B cell (primary cell): ENCODE data around the gene SPECC1. TPM values are rescaled to one million over a fixed set of nuclear protein-coding genes. Genes with fewer than 3 reads are reported as not detected.

ENCODE experiments used
- ATAC-seq: fragments of 200-7000 bp; cut with Tn5 transposase; one replicate; pipeline ENCODE4 v1.10.0; 2021; ENCODE audit warnings: low read depth, mild to moderate bottlenecking, moderate number of reproducible peaks, moderate library complexity
- CTCF ChIA-PET: fragments of 350-600 bp; sonication (Branson Sonifier 250); formaldehyde crosslinking; loops from one replicate; lab custom pipeline; 2021; ENCODE audit warnings: antibody characterized with exemption, inconsistent platforms; lab: Charles Lee
- POLR2A ChIA-PET: fragments of 350-600 bp; sonication (Branson Sonifier 250); formaldehyde crosslinking; loops from one replicate; lab custom pipeline; 2021; ENCODE audit warnings: antibody characterized with exemption; lab: Charles Lee
- DNase-seq: peaks from one replicate; pipeline ENCODE4 v3.0.0; 2013
- H2AFZ ChIP-seq: 2 replicates; pipeline ENCODE4 v1.6.1; 2012; ENCODE audit warnings: mild to moderate bottlenecking, low read depth, low read length; ENCODE audit not compliant: insufficient read depth, poor library complexity, severe bottlenecking
- H3K27ac ChIP-seq, 2 donors: 1 replicate in 1 of 2; 2 replicates in 1 of 2; pipeline ENCODE4 v1.5.1; 2012 to 2013; ENCODE audit warnings: low read length in 2 of 2, mild to moderate bottlenecking in 2 of 2, moderate library complexity in 1 of 2
- H3K27me3 ChIP-seq, 4 experiments: fragments of 200-600 bp in 1 of 4; sonication (generic) in 1 of 4; replicated peaks in 1 of 4; 1 replicate in 2 of 4; 2 replicates in 2 of 4; pipeline versions ENCODE4 v1.6.1 to v1.7.0; 2013 to 2016; ENCODE audit warnings: low read length in 3 of 4, mild to moderate bottlenecking in 2 of 4, mixed read lengths in 1 of 4, moderate library complexity in 1 of 4; ENCODE audit not compliant: insufficient read depth in 4 of 4, control insufficient read depth in 3 of 4; ENCODE audit errors: control extremely low read depth in 1 of 4
- H3K36me3 ChIP-seq, 2 experiments: replicated peaks in 1 of 2; 1 replicate in 1 of 2; 2 replicates in 1 of 2; pipeline versions ENCODE4 v1.6.1 to v1.7.1; 2013; ENCODE audit warnings: low read length in 1 of 2; ENCODE audit not compliant: insufficient read depth in 2 of 2, control insufficient read depth in 1 of 2; ENCODE audit errors: control extremely low read depth in 1 of 2, extremely low read depth in 1 of 2
- H3K4me1 ChIP-seq, 2 donors: fragments of 200-600 bp in 1 of 2; sonication (generic) in 1 of 2; 1 replicate in 1 of 2; 2 replicates in 1 of 2; pipeline versions ENCODE4 v1.5.1 to v1.6.1; 2013 to 2017; ENCODE audit warnings: low read length in 2 of 2; ENCODE audit not compliant: control insufficient read depth in 2 of 2, insufficient read depth in 2 of 2
- H3K4me2 ChIP-seq: replicated peaks from 2 replicates; pipeline ENCODE3; 2012; ENCODE audit warnings: mild to moderate bottlenecking, low read depth, low read length; ENCODE audit not compliant: poor library complexity, severe bottlenecking
- H3K4me3 ChIP-seq, 5 experiments: fragments of 200-600 bp in 1 of 5; sonication (generic) in 1 of 5; 1 replicate in 3 of 5; 2 replicates in 2 of 5; pipeline versions ENCODE4 v1.5.1 to v1.7.0; 2011 to 2016; ENCODE audit warnings: low read length in 4 of 5, mild to moderate bottlenecking in 4 of 5, low read depth in 2 of 5, control low read depth in 1 of 5, moderate library complexity in 1 of 5; ENCODE audit not compliant: insufficient read depth in 1 of 5; ENCODE audit errors: control extremely low read depth in 1 of 5, extremely low read depth in 1 of 5
- H3K79me2 ChIP-seq: fragments of 200-600 bp; sonication (generic); one replicate; pipeline ENCODE4 v1.6.0; 2016; ENCODE audit warnings: low read length; ENCODE audit not compliant: control insufficient read depth, insufficient read depth
- H3K9ac ChIP-seq: fragments of 200-600 bp; sonication (generic); 2 replicates; pipeline ENCODE4 v1.6.1; 2017; ENCODE audit warnings: mild to moderate bottlenecking, low read length, moderate library complexity
- H3K9me3 ChIP-seq, 3 donors: one replicate each; pipeline versions ENCODE4 v1.6.1 to v1.7.1; 2013; ENCODE audit warnings: low read length in 2 of 3; ENCODE audit not compliant: control insufficient read depth in 2 of 3, insufficient read depth in 1 of 3; ENCODE audit errors: control extremely low read depth in 1 of 3
- H4K20me1 ChIP-seq: 2 replicates; pipeline ENCODE4 v1.6.0; 2012; ENCODE audit warnings: mild to moderate bottlenecking, low read length; ENCODE audit not compliant: insufficient read depth, control insufficient read depth, poor library complexity, severe bottlenecking
- H3K27ac Mint-ChIP-seq: one replicate; pipeline ENCODE4 v1.8.0; 2021; ENCODE audit warnings: mixed read lengths
- H3K27me3 Mint-ChIP-seq: one replicate; pipeline ENCODE4 v1.8.0; 2021; ENCODE audit warnings: mixed read lengths
- H3K4me1 Mint-ChIP-seq: one replicate; pipeline ENCODE4 v1.8.0; 2021; ENCODE audit warnings: mixed read lengths
- H3K4me3 Mint-ChIP-seq: one replicate; pipeline ENCODE4 v1.8.0; 2021; ENCODE audit warnings: mixed read lengths
- H3K9me3 Mint-ChIP-seq: one replicate; pipeline ENCODE4 v1.8.0; 2022; ENCODE audit warnings: mixed read lengths; ENCODE audit not compliant: insufficient read depth
- EZH2 ChIP-seq: IDR thresholded peaks from 2 replicates; pipeline ENCODE4 v1.6.1; 2012; ENCODE audit warnings: borderline replicate concordance, low read depth, mild to moderate bottlenecking, moderate library complexity, low read length; ENCODE audit not compliant: insufficient read depth, poor library complexity, severe bottlenecking
- WGBS: methylation state at CpG from one replicate; pipeline ENCODE4 v1.1.5; 2013; ENCODE audit warnings: missing lambda C conversion rate; ENCODE audit not compliant: insufficient coverage; 5-methylcytosine and 5-hydroxymethylcytosine counted together
- intact Hi-C: fragments of 100-400 bp; cut with micrococcal nuclease; formaldehyde crosslinking; loops from one replicate; pipeline ENCODE4 v1.10.0; 2022
- polyA plus RNA-seq: library from polyadenylated mRNA; depleted of rRNA; stranded (reverse); fragments of >200 nt; gene quantifications from 2 replicates; pipeline ENCODE4 v1.2.3, GENCODE V29; 2012
- total RNA-seq, 2 donors: library from RNA; stranded (reverse); fragments of 120-200 nt in 1 of 2; gene quantifications; 1 replicate in 1 of 2; 2 replicates in 1 of 2; pipeline versions ENCODE4 v1.2.3 to v1.2.4, GENCODE V29; 2013 to 2022
- TF ChIP-seq, protein P1 (sequence below): fragments of 200-600 bp; IDR thresholded peaks from one replicate; pipeline ENCODE4 v1.8.0; 2022; ENCODE audit warnings: antibody characterized with exemption, mild to moderate bottlenecking

SPECC1 gene
- total and polyA plus RNA-seq, 2 donors (not counting 1 experiment from before 2014, with no cell fraction given) = 4.6 to 7.4 TPM

DNA sequence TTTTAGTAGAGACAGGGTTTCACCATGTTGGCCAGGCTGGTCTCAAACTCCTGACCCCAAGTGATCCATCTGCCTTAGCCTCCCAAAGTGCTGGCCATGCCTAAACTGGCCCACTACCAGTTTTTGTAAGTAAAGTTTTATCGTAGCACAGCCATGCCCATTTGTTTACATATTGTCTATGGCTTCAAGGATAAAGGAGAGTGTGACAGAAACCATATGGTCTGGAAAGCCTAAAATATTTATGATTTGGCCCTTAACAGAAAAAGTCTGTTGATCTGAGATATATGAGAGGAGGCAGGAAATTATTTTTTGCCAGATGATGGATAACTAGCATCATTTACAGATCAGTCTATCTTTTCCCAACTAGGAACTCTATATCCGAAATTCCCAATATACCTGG is 36.0 kb upstream of the SPECC1 start:
- Mint-ChIP-seq H3K4me1 (peaks cover 41% of the 10 kb centered on the region), H3K9me3 (no peaks in the 10 kb centered on the region), H3K4me3 (no peak overlapping the region), H3K27me3 (no peaks in the 10 kb centered on the region), H3K27ac (no peak overlapping the region)
- Histone ChIP-seq H3K36me3 (peaks cover 0 to 29% of the 10 kb centered on the region in 2 experiments), H3K9ac (no peak overlapping the region), H3K4me3 (no peak overlapping the region), H2AFZ (no peak overlapping the region), H3K4me2 (no peak overlapping the region), H3K27ac (no peak overlapping the region), H3K79me2 (peaks cover 97% of the 10 kb centered on the region), H4K20me1 (peaks cover 46% of the 10 kb centered on the region), H3K4me1 (peaks cover 14 to 24% of the 10 kb centered on the region in 2 donors), H3K9me3 (no peaks in the 10 kb centered on the region), H3K27me3 (no peaks in the 10 kb centered on the region)
- no CpG with 5 or more reads among the region's 2 CpGs for WGBS
- intact Hi-C loops = loop anchor here (10.0 kb wide), 2 partner anchors 1938 to 1998 kb away; partner anchors contain the start of genes ATPAF2, DRC3, GID4 and TOM1L2
- CTCF ChIA-PET = interaction anchor here (0.6 kb wide), 1 partner anchor 40 kb away, joined by 3 read pairs; no protein-coding TSS in a partner anchor
- POLR2A ChIA-PET = no interaction called here
- no peak for DNase-seq
- no peak for ATAC-seq
- no peak for TF ChIP-seq EZH2
- TF ChIP-seq, protein P1, sequence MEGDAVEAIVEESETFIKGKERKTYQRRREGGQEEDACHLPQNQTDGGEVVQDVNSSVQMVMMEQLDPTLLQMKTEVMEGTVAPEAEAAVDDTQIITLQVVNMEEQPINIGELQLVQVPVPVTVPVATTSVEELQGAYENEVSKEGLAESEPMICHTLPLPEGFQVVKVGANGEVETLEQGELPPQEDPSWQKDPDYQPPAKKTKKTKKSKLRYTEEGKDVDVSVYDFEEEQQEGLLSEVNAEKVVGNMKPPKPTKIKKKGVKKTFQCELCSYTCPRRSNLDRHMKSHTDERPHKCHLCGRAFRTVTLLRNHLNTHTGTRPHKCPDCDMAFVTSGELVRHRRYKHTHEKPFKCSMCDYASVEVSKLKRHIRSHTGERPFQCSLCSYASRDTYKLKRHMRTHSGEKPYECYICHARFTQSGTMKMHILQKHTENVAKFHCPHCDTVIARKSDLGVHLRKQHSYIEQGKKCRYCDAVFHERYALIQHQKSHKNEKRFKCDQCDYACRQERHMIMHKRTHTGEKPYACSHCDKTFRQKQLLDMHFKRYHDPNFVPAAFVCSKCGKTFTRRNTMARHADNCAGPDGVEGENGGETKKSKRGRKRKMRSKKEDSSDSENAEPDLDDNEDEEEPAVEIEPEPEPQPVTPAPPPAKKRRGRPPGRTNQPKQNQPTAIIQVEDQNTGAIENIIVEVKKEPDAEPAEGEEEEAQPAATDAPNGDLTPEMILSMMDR = no peak

- no CpG with 5 or more reads among the region's 3 CpGs for WGBS
- Histone ChIP-seq H3K27me3 (no peaks in the 10 kb centered on the region), H3K9me3 (no peaks in the 10 kb centered on the region), H3K4me3 (no peak overlapping the region), H4K20me1 (peaks cover 22% of the 10 kb centered on the region), H3K79me2 (peaks cover 99% of the 10 kb centered on the region), H3K36me3 (peaks cover 0 to 11% of the 10 kb centered on the region in 2 experiments), H3K27ac (peak overlapping the region in 1 of 2 donors; percentile 1), H3K4me1 (peaks cover 23 to 40% of the 10 kb centered on the region in 2 donors), H2AFZ (no peak overlapping the region), H3K4me2 (no peak overlapping the region), H3K9ac (no peak overlapping the region)
- DNase-seq = no peak
- ATAC-seq = no peak
- ChIA-PET POLR2A (no interaction called here), CTCF (interaction anchor here (0.6 to 2.8 kb wide), 4 partner anchors 14 to 22 kb away, joined by 3 to 6 read pairs (median 3); no protein-coding TSS in a partner anchor)
- intact Hi-C loops = loop anchor here (10.0 kb wide), 2 partner anchors 1941 to 2001 kb away; partner anchors contain the start of genes ATPAF2, DRC3, GID4 and TOM1L2
- H3K27me3 Mint-ChIP-seq = no peaks in the 10 kb centered on the region
- H3K27ac Mint-ChIP-seq = peak overlapping the region; percentile 43
- H3K4me1 Mint-ChIP-seq = peaks cover 50% of the 10 kb centered on the region
- no peaks in the 10 kb centered on the region for H3K9me3 Mint-ChIP-seq
- TF ChIP-seq, protein P1 = no peak
- TF ChIP-seq EZH2 = no peak
- peak overlapping the region; percentile 52 for H3K4me3 Mint-ChIP-seq
Measured at GRCh38 chr17:19975601-19976000, 33.6 kb upstream of the SPECC1 start.
